Measurements from ENCODE around the gene SORBS2.

Gene SORBS2

DNA sequence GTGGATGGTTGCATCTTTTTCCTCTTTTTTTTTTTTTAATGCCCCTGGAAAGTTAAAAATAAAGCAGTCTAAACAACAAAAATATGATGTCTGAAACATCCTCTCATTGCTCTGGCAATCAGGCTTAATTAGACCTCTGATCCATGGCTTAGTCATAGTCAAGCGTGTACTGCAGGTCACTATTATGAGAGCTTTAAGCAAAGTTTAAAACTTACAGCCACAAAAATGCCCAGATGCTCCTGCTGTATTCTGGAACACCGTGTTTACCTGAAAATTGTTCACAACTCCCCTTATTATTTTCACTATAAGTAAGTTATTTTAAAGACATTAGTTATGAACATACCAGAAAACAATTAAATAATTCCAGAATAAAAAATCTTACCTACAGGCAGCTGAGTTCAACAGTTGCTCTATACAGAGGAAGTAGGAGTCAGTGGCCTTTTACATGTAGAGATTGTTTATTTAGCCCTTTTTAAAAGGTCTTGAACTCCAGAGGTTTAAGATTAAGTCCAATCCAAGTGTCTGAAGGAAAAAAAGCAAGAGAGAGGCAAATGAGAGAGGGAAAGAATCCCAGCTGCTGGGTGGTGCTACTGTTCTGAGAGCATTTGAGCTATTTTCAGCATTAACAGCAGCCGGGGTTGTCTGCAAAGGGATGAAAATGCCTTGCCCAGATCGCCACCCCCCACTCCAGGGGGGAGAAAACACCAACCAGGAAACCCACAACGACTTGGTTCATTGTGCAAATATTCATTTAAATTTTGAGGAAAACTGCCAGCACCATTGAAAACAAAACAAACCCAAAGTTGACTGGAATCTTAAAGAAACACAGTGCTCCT, 36.9 kb downstream of the SORBS2 start:
- no peak for DNase-seq (ENCODE audit: low read depth in 2 of 2, low spot score in 1 of 2)

GRCh38 chr4:185774131-185774653, 37.8 kb downstream of the SORBS2 start:
- DNase-seq (ENCODE audit: low read depth in 2 of 2, low spot score in 1 of 2), result no peak

DNA sequence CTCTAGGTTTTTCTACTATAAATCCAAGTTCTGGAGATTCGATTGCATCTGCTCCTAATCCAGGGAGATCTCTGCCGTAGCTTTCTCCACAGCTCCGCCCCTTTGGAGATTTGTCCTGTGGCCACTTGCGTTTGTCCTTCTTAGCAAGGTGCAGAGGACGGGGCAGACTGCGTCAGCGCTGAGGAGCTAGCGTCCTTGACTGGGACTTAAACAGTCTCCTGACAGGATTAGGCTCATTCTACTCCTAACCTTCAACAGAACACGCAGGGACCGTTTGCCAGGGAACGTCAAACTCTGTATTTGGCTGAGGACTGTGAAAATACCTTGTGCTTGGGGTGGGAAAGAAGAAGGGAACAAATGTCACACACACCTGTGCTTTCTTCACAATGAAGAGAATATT, 38.6 kb downstream of the SORBS2 start:
- DNase-seq (ENCODE audit: low read depth in 2 of 2, low spot score in 1 of 2), result no peak

GRCh38 chr4:185772391-185773093, 39.5 kb downstream of the SORBS2 start:
- DNase-seq (ENCODE audit: low read depth in 2 of 2, low spot score in 1 of 2), result no peak

DNA sequence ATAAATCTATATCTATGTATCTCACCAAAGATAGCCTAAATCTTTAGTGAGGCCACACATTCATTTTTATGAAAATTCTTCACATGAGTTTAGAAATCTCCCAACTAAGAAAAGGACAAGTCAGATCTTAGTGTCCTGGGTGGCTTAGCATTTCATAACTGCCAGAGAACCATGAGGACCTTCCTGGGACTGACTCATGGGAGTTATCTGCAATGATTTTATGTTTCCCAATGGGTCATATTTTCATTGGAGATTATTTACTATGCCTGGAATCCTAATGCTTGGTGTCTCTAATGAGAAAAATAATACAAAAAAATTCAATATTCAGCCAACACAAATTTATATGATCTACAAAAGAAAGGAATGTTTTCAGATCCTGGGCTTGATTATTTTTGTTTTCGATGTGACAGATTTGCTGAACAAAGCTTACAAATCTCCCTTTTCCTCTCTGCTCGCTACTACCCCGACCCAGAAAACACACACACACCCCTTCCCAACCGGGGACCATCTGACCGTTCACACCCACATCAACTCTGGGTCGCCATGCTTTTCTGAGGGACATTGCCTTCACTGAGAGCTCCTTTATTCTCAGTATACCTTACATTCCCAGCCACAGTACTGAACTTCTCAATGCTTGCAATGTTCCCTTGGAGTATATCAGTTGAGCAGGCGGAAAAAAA, 40.1 kb downstream of the SORBS2 start:
- no peak for DNase-seq (ENCODE audit: low read depth in 2 of 2, low spot score in 1 of 2)

DNA sequence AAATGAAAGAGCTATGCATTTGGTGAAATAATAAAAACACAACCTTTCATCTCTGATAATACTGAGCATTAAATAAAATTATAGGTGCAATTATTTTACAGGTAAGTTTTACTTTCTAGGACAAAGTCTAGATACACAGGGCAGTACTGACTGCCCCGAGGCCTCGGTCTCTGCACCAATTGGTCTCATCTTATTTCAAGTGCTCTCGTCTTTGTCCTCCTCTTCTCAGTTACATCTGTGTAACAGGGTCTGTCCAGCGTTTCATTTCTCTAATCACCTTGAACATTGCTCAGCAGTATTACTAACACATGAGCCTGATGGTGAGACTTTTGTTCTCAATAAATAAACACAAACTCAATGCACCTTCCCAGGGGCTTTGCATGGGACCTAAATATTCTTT, 44.5 kb downstream of the SORBS2 start:
- DNase-seq (ENCODE audit: low read depth in 2 of 2, low spot score in 1 of 2), result no peak

DNA sequence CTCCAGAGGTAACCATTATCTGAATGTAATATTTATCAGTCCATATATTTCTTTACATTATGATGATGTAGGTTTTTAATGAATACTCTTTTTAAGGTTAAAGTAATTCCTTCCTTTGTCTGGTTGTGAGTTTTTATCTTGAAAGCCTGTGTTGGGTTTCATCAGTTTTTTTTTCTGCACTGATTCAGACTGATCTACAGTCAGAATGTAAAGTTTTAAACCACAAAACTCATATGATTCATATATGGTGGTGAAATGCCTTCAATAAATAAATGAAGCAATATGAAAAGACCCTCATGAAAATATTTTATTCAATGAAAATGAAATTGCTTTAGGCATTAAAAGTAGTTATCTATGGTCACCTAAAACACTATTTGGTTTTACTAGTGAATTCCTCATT, 47.1 kb downstream of the SORBS2 start:
- no peak for DNase-seq (ENCODE audit: low read depth in 2 of 2, low spot score in 1 of 2)

- no peak for DNase-seq (ENCODE audit: low read depth in 2 of 2, low spot score in 1 of 2)
These were observed 50.4 kb downstream of the SORBS2 start for GRCh38 chr4:185761352-185762235.

DNA sequence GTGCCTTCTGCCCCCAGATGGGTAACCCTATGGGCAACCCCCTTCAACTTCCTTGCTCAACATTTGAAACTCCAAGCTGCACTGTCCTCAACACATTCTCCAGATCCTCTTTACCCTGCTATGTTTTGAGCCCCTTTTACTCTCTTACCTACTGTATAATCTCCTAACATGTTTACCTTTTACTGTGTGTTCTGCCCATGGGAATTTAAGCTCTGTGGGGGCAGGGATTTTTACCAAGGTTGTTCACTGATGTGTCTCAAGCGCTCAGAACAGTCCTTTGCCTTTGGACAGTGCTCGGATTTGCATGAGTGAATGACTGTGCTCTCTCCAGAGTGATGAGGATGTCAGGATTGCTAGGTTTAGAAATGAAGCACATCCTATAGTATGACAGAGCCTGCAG, 53.2 kb downstream of the SORBS2 start:
- no peak for DNase-seq (ENCODE audit: low read depth in 2 of 2, low spot score in 1 of 2)

DNA sequence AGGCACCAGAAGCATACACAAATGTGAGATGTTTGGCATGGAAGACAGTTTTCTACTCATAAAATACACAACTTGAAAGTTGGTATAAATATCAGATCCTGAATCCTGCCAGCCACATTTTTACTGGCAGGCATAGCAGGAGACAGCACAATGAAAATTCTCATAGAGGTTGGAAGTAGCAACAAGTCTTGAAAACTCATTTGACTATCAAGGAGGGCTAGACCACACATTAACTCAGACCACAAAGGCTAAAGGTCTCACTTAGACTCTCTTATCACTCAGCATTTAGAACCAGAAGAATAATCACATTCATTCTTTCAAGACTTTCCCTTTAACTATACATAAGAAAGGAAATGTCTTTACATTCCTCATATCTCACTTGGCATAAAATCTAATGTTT, 56.5 kb downstream of the SORBS2 start:
- DNase-seq (ENCODE audit: low read depth in 2 of 2, low spot score in 1 of 2), result no peak

- DNase-seq (ENCODE audit: low read depth in 2 of 2, low spot score in 1 of 2), result no peak
These were observed 57.0 kb downstream of the SORBS2 start for GRCh38 chr4:185754961-185755360.

DNA sequence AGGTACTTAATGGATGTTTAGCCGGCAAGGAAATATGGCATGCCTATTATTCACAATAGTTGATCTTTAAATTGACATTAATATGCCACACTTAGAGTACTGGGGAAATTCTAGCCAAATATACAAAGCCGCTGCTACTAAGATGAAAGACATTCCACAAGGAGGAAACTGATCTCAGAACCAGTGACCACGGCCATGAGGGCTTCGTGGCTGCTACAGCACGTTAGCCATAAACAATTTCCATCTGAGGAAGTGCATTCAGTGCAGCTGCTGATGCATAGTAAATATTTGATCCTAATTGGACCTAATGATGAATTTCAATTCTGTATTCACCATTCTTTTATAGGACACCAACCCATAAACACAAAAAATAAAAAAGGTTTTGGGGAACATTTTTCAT, 59.1 kb downstream of the SORBS2 start:
- DNase-seq (ENCODE audit: low read depth in 2 of 2, low spot score in 1 of 2), result no peak

- no peak for DNase-seq (ENCODE audit: low read depth in 2 of 2, low spot score in 1 of 2)
These were observed 62.1 kb downstream of the SORBS2 start for GRCh38 chr4:185749858-185750257.

GRCh38 chr4:185748901-185749390, 63.0 kb downstream of the SORBS2 start:
- DNase-seq (ENCODE audit: low read depth in 2 of 2, low spot score in 1 of 2), result no peak

DNA sequence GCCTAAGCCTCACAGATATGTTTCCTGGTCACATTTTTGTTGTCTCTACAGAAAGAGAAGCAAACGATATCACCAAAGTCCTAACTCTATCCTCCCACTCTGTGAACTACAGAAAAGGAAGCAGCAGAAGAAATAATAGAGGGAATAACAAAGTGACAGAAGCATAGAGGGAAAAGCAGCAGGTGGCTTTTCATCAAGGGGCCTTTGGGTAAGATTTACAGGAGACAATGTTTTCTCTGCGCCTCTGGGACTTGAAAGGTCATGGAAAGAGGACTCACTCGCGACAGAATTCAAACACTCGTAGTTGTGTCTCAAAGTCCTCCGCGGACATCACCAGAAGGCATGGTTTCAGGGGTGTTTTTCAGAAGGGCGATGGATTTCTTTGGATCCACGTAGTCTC, 66.1 kb downstream of the SORBS2 start:
- DNase-seq (ENCODE audit: low read depth in 2 of 2, low spot score in 1 of 2), result no peak

GRCh38 chr4:185744946-185745345, 67.0 kb downstream of the SORBS2 start:
- DNase-seq (ENCODE audit: low read depth in 2 of 2, low spot score in 1 of 2), result no peak

- DNase-seq (ENCODE audit: low read depth in 2 of 2, low spot score in 1 of 2), result no peak
These were observed 67.5 kb downstream of the SORBS2 start for GRCh38 chr4:185744488-185744862.

GRCh38 chr4:185743722-185744487, 68.1 kb downstream of the SORBS2 start:
- DNase-seq (ENCODE audit: low read depth in 2 of 2, low spot score in 1 of 2), result no peak

DNA sequence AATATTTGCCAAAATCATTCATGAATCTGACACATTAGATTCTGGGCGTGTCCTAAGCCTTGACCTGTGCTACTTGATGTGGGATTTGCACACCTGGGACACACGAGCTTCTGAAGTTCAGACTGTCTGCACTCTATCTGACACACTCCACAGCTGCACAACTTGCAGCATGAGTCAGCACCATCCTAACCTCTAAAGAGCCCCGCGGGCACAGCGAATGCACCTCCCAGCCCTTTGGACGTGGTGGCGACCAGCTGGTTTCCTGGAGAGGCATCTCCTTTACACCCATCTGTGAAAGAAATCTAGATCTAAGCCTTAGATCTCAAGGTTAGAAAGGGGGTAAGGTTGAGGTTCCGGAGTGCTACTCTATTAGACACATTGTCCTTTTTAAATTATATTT, 69.2 kb downstream of the SORBS2 start:
- no peak for DNase-seq (ENCODE audit: low read depth in 2 of 2, low spot score in 1 of 2)

- DNase-seq (ENCODE audit: low read depth in 2 of 2, low spot score in 1 of 2), result no peak
These were observed 70.2 kb downstream of the SORBS2 start for GRCh38 chr4:185741795-185742194.
